NCI-H510A (cell line): ENCODE data around the gene INPP5E.

Experiments
- DNase-seq: peaks from one replicate; lab custom pipeline; 2025; lab: John Stamatoyannopoulos, UW

The INPP5E gene

GRCh38 chr9:136447173-136447778 is 7.6 kb upstream of the INPP5E start:
- DNase-seq = no peak

GRCh38 chr9:136445799-136446198 is 6.2 kb upstream of the INPP5E start:
- DNase-seq = no peak

- no peak for DNase-seq
Measured at GRCh38 chr9:136444102-136444501, 4.5 kb upstream of the INPP5E start.

- no peak for DNase-seq
Measured at GRCh38 chr9:136443687-136444086, 4.0 kb upstream of the INPP5E start.

- no peak for DNase-seq
Measured at GRCh38 chr9:136443087-136443486, 3.4 kb upstream of the INPP5E start.

- DNase-seq = no peak
Measured at GRCh38 chr9:136442265-136442664, 2.6 kb upstream of the INPP5E start.

- DNase-seq = no peak
Measured at GRCh38 chr9:136441681-136442245, 2.1 kb upstream of the INPP5E start.

GRCh38 chr9:136441191-136441680 is 1.6 kb upstream of the INPP5E start:
- DNase-seq = no peak

GRCh38 chr9:136438548-136439480 is 831 bp downstream of the INPP5E start:
- DNase-seq = no peak

- no peak for DNase-seq
Measured at GRCh38 chr9:136437839-136438547, 1.7 kb downstream of the INPP5E start.

GRCh38 chr9:136437430-136437829 is 2.2 kb downstream of the INPP5E start:
- no peak for DNase-seq

- DNase-seq = no peak
Measured at GRCh38 chr9:136436055-136436634, 3.5 kb downstream of the INPP5E start.

- DNase-seq = no peak
Measured at GRCh38 chr9:136434580-136435169, 5.0 kb downstream of the INPP5E start.

- DNase-seq = no peak
Measured at GRCh38 chr9:136433849-136434579, 5.6 kb downstream of the INPP5E start.

GRCh38 chr9:136433043-136433715 is 6.5 kb downstream of the INPP5E start:
- DNase-seq = no peak

GRCh38 chr9:136432591-136432990 is 7.1 kb downstream of the INPP5E start:
- no peak for DNase-seq

- DNase-seq = no peak
Measured at GRCh38 chr9:136431782-136432350, 7.8 kb downstream of the INPP5E start.

GRCh38 chr9:136430588-136431234 is 8.9 kb downstream of the INPP5E start:
- no peak for DNase-seq
